ENCODE measurements around the gene VSIG10.

The VSIG10 gene

DNA sequence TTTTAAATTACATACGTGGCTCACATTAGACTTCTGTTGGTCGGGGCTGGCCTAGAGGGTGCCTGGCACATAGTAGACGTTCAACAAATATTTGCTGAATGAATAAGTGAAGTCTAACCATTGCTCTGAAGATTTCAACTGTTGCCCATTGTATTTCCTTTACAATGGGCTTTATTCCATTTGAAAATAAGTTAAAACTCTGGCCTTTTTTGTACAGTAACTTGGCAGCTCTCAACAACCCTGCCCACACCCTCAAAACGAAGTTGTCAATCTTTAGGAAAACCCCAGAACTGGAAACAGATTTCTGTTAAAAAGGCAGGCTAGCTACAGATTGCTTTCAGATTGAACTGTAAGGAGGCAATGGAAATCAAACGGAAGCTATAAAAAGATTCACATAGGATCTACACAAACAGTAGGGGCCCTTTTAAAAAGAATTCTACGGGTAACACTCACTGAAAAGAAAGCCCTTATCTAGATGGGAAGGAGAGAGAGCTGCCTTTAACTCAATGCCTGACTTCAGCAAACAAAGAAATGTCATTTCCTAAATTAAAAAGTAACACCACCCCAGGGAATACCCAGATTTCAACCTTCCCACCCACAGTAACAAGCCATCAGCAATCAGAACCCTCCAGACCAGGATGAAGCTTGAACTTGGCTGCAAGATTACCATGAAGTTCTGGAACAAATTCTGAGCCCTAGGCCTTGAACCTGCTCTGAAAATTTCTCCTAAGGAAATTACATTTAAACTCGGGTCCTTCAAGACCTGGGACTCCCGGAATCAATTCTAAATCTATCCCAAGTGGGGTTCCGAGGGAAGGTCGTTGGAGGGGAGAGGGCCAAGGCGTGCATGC lies 44.2 kb downstream of the VSIG10 start:
- no peak for DNase-seq
- peaks cover 52% of the 10 kb centered on the region for H3K4me1 Mint-ChIP-seq
- no peaks in the 10 kb centered on the region for H3K27me3 Mint-ChIP-seq
- no peaks in the 10 kb centered on the region for H3K9me3 Mint-ChIP-seq
- H3K36me3 Mint-ChIP-seq (ENCODE audit: low read depth), result peaks cover 7% of the 10 kb centered on the region
- H3K4me3 Mint-ChIP-seq, result peak overlapping the region; percentile 84
- H3K27ac Mint-ChIP-seq, result peak overlapping the region; percentile 92
- ATAC-seq, result no peak

DNA sequence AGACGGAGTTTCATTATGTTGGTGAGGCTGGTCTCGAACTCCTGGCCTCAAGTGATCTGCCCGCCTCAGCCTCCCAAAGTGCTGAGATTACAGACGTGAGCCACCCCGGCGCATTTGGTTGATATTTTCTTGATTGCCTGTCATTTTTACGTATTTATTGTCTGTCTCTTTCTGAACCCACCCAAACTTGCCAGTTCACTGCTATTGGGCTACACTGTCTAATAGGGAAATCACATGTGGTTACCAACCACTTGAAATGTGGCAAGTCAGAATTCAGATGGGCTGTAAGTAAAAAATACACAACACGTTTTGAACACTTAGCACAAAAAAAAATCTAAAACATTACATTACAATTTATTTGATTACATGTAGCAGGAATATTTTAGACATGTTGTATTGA lies 44.9 kb downstream of the VSIG10 start:
- Mint-ChIP-seq H3K9me3 (no peaks in the 10 kb centered on the region), H3K27me3 (no peaks in the 10 kb centered on the region), H3K4me1 (peaks cover 45% of the 10 kb centered on the region), H3K27ac (peak overlapping the region; percentile 92), H3K36me3 (ENCODE audit: low read depth) (peaks cover 7% of the 10 kb centered on the region), H3K4me3 (peak overlapping the region; percentile 84)
- no peak for DNase-seq
- ATAC-seq, result no peak

DNA sequence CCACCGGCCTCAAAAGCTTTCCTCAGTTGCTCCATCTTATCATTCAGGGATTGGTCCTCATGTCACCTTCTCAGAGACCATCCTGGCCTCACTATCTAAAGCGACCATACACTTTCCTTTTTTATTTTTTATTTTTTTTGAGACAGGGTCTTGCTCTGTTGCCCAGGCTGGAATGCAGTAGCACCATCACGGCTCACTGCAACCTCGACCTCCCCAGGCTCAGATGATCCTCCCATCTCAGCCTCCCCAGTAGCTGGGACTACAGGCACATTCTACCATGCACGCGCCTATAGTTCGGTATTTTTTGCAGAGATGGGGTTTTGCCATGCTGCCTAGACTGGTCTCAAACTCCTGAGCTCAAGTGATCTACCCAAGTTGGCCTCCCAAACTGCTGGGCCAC lies 45.6 kb downstream of the VSIG10 start:
- DNase-seq, result no peak
- peaks cover 7% of the 10 kb centered on the region for H3K36me3 Mint-ChIP-seq (ENCODE audit: low read depth)
- no peak overlapping the region for H3K27ac Mint-ChIP-seq
- ATAC-seq, result no peak
- H3K4me3 Mint-ChIP-seq, result no peak overlapping the region
- H3K27me3 Mint-ChIP-seq, result no peaks in the 10 kb centered on the region
- H3K9me3 Mint-ChIP-seq, result no peaks in the 10 kb centered on the region
- peaks cover 45% of the 10 kb centered on the region for H3K4me1 Mint-ChIP-seq

DNA sequence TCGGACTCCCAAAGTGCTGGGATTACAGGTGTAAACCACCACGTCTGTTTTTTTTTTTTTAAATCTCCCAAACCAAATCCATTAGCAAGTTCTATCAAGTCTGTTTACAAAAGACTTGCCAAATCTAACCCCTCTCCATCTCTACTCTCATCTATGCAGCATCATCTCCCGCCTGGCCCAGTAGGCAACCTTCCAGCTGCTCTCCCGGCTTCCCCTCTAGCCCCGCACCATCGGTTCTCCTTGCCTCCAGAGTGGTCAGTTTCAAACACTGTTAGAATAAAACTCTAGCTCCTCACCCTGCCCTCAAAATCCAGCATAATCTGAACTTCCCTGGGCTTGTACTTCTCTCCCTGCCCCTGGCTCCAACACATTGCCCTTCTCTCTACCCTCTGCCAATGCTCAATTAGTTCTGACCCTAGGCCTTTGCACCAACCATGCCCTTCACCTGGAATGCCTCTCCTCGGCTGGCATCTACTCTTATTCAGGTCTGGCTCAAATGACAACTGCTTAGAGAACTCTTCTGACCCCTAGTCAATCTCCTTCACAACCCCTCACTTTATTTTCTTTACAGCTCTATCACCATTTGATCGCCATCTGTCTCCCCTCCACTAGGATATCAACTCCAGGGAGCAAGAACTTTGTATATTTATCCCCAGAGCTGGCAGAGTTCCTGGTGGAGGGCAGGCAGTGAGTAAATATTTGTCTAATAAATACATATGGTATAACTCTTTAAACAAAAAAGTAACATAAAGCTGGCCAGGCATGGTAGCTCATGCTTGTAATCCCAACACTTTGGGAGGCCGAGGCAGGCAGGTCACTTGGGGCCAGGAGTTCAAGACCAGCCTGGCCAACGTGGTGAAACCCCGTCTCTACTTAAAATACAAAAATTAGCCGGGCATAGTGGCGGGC lies 47.7 kb downstream of the VSIG10 start:
- H3K9me3 Mint-ChIP-seq, result no peaks in the 10 kb centered on the region
- peak overlapping the region; percentile 56 for H3K27ac Mint-ChIP-seq
- no peak overlapping the region for H3K4me3 Mint-ChIP-seq
- no peak for DNase-seq
- H3K27me3 Mint-ChIP-seq, result no peaks in the 10 kb centered on the region
- H3K36me3 Mint-ChIP-seq (ENCODE audit: low read depth), result peaks cover 20% of the 10 kb centered on the region
- ATAC-seq, result no peak
- H3K4me1 Mint-ChIP-seq, result peaks cover 54% of the 10 kb centered on the region

DNA sequence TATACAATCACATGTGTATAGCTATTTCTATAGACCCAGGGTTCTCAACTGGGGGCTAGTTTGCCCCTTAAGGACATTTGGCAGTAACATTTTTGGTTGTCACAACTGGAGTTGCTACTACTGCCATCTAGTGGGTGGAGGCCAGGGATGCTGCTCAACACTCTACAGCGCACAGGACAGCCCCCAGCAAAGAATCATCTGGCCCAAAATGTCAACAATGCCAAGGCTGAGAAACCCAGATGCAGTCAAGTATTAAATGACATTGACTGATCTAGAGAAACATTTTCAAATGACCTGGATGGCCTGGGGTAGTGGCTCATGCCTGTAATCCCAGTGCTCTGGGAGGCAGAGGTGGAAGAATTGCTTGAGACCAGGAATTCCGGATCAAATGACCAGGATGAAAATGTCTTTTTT lies 48.7 kb downstream of the VSIG10 start:
- peaks cover 28% of the 10 kb centered on the region for H3K36me3 Mint-ChIP-seq (ENCODE audit: low read depth)
- no peaks in the 10 kb centered on the region for H3K9me3 Mint-ChIP-seq
- DNase-seq (peak; percentile 78), ATAC-seq (peak; percentile 74)
- peaks cover 57% of the 10 kb centered on the region for H3K4me1 Mint-ChIP-seq
- H3K4me3 Mint-ChIP-seq, result no peak overlapping the region
- no peaks in the 10 kb centered on the region for H3K27me3 Mint-ChIP-seq
- H3K27ac Mint-ChIP-seq, result no peak overlapping the region

DNA sequence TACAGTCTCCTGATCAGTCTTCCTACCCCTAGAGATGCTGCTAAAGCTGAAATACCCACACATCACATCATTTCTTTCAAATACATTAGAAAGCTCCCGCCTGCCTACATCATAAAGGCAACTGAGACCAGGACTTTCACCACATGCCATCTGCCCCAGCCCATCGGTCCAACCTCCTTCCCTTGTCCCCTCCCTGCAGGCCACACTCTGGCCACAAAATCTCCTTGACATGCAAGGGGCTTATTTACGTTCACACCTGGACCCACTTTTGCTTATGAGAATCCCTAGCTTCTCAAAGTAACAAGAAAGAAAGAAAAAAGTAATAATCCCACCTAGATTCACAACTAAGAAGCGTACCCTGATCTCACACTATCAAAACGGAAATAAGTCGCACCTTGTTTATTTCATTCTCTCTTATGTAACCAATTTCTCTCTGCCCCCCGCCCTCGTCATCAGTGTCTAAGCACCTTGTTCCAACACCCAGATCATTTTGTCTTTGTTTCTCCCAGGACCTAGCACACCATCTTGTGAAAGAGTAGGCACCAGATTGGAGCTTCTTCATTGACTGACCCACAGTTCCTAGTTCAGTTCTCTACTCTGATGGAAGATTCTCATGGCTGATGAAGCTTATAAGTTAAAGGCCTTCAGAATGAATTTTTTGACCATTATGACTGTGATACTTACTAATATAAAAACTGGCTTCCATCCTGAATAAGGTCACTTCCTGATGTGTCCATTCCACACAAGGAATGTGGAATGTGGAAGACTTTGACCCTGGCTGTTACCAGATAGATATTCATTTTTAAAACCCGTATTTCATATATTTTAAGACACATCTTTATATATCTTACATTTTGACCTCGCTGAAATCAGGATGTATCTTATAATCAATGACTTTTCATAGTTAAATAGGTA lies 50.5 kb downstream of the VSIG10 start:
- ATAC-seq, result no peak
- Mint-ChIP-seq H3K9me3 (no peaks in the 10 kb centered on the region), H3K36me3 (ENCODE audit: low read depth) (peaks cover 32% of the 10 kb centered on the region), H3K27me3 (no peaks in the 10 kb centered on the region), H3K4me3 (no peak overlapping the region), H3K4me1 (peaks cover 48% of the 10 kb centered on the region), H3K27ac (peak overlapping the region; percentile 88)
- no peak for DNase-seq

DNA sequence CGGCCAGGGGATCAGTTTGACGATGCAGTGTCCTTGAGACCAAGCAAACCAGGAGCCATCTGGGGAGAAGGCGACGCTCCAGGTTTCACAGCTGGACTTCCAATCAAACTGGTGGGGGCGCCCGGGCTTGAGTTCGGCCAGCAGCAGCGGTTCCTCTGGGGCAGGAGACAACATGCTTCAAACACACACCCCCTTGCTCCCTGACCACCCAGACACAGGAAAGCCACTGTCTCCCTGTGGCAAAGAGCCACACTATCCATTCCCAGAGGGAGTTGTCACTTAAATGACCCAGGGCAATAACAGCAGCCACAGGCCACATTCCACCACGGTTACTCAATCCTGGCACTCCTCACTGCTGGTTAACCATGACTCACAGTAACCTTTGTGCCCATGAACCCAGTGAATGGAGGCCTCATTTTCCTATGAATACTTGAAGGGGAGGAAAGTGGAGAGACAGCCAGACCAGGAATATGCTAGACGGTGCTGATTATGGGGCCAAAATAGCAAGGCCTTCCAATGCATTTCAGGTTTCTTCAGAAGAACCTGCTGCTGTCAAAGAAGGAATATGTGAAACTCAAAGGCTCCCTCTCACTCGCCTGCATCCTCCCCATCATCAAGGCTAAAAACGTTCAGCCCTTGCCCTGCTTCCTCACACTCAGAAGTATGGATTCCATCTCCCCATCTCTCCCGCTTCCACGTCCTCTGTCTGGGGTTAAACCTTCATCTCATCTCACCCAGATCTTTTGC lies 51.3 kb downstream of the VSIG10 start:
- H3K9me3 Mint-ChIP-seq, result no peaks in the 10 kb centered on the region
- DNase-seq (peak; percentile 41), ATAC-seq (peak; percentile 83)
- H3K36me3 Mint-ChIP-seq (ENCODE audit: low read depth), result peaks cover 32% of the 10 kb centered on the region
- peaks cover 48% of the 10 kb centered on the region for H3K4me1 Mint-ChIP-seq
- H3K4me3 Mint-ChIP-seq, result no peak overlapping the region
- no peaks in the 10 kb centered on the region for H3K27me3 Mint-ChIP-seq
- peak overlapping the region; percentile 88 for H3K27ac Mint-ChIP-seq

DNA sequence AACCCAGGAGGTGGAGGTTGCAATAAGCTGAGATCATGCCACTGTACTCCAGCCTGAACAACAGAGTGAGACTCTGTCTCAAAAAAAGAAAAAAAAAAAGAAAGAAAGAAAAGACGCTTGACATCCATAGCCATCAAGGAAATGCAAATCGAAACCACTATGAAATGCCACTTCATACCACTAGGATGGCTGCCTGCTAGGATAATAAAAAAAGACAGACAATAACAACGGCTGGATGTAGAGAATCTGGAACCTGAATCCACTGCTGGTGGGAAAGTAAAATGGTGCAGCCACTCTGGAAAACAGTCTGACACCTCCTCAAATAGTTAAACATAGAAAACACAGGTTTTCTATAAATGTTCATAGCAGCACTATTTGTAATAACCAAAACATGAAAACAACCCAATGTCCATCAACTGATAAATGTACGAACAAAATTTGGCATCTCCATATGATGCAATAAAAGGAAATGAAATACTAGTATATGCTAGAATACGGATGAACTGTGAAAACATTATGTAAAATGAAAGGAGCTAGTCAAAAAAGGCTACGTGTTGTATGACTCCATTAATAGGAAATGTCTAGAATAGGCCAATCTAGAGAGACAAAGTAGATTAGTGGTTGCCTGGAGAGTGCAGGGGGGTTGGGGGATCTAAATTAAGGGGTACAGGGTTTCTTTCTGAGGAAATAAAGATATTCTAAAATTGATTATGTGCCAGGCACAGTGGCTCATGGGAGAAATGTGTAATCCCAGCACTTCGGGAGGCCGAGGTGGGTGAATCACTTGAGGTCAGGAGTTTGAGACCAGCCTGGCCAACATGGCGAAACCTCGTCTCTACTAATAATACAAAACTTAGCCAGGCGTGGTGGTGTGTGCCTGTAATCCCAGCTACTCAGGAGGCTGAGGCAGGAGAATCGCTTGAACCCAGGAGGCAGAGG lies 52.6 kb downstream of the VSIG10 start:
- DNase-seq, result no peak
- Mint-ChIP-seq H3K4me3 (no peak overlapping the region), H3K9me3 (no peaks in the 10 kb centered on the region), H3K27me3 (no peaks in the 10 kb centered on the region), H3K27ac (peak overlapping the region; percentile 88), H3K36me3 (ENCODE audit: low read depth) (peaks cover 35% of the 10 kb centered on the region), H3K4me1 (peaks cover 54% of the 10 kb centered on the region)
- no peak for ATAC-seq

DNA sequence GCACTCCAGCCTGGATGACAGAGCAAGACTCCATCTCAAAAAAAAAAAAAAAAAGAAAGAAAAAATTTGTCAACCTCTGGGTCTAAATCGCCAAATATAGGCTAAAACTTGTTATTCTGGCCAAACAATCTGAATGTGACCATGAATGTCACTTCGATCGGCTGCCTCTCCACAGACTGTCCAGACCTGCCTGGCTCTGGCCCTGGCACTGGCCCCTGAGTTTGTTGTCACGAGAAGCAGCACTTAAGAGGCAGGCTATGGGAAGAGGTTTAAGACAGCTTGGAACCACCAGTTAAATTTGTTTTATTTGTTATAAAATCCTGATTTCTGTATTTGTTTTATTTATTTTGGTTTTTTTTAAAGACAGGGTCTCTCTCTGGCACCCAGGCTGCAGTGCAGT lies 57.4 kb downstream of the VSIG10 start:
- H3K27me3 Mint-ChIP-seq, result no peaks in the 10 kb centered on the region
- H3K9me3 Mint-ChIP-seq, result no peaks in the 10 kb centered on the region
- ATAC-seq (no peak), DNase-seq (no peak)
- peak overlapping the region; percentile 99 for H3K27ac Mint-ChIP-seq
- H3K4me1 Mint-ChIP-seq, result peaks cover 62% of the 10 kb centered on the region
- no peak overlapping the region for H3K4me3 Mint-ChIP-seq
- H3K36me3 Mint-ChIP-seq (ENCODE audit: low read depth), result peaks cover 64% of the 10 kb centered on the region

DNA sequence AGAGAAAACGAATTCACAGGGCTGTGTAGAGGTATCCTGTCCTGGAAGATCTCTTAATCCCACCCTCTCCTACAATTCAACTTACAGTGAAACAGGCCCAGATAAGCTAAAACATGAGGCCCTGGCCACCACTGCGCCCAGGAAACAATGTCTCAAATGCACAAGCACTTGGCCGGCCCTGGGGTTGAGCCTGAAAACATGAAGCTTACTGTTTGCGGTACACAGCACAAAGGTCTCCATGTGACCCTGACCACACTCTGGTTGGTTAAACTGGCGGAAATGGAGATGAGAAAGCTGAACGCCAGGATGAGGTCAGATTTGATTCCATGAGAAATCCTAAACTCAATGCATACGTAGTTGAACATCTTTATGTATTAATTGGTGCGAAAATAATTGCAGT lies 59.2 kb downstream of the VSIG10 start:
- peaks cover 60% of the 10 kb centered on the region for H3K36me3 Mint-ChIP-seq (ENCODE audit: low read depth)
- DNase-seq (no peak), ATAC-seq (no peak)
- peaks cover 58% of the 10 kb centered on the region for H3K4me1 Mint-ChIP-seq
- H3K27me3 Mint-ChIP-seq, result no peaks in the 10 kb centered on the region
- peak overlapping the region; percentile 52 for H3K4me3 Mint-ChIP-seq
- H3K9me3 Mint-ChIP-seq, result no peaks in the 10 kb centered on the region
- H3K27ac Mint-ChIP-seq, result peak overlapping the region; percentile 99

DNA sequence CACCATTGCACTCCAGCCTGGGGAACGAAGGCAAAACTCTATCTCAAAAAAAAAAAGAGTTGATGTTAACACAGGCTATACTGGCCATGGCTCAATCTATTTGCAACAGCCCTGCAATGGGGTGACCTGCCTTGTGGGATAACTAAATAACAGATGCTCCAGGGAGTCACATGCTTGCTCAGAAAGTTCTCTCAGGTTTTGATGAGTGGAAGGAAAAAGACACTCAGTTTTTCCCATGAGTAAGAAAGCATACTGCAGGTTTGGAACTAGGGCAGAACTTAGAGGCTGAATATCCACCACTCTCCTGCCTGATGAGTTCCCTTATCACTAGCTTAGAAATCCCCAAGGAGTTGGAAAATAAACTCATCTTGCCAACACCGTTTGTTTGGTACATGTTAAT lies 59.7 kb downstream of the VSIG10 start:
- DNase-seq (no peak), ATAC-seq (peak; percentile 73)
- Mint-ChIP-seq H3K4me1 (peaks cover 55% of the 10 kb centered on the region), H3K9me3 (no peaks in the 10 kb centered on the region), H3K4me3 (peak overlapping the region; percentile 52), H3K27me3 (no peaks in the 10 kb centered on the region), H3K36me3 (ENCODE audit: low read depth) (peaks cover 59% of the 10 kb centered on the region), H3K27ac (peak overlapping the region; percentile 99)

DNA sequence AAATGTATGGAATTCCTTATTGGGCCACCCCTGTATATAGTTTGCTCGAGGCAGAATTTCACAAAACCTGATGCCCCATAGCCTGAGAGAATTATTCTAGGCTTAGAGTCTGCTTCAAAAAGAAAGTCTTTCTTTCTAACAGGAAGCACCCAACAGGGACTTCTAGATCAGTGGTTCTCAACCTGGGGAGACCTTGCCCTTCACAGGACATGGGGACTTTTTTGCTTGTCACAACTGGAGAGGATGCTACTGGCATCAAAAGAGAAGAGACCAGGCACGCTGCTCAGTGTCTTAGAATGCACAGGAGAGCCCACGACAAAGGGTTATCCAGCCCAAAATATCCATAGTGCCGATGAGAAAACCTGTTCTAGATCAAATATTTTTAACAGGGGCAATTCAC lies 61.7 kb downstream of the VSIG10 start:
- Mint-ChIP-seq H3K36me3 (ENCODE audit: low read depth) (peaks cover 65% of the 10 kb centered on the region), H3K27ac (peak overlapping the region; percentile 77), H3K27me3 (no peaks in the 10 kb centered on the region), H3K4me1 (peaks cover 64% of the 10 kb centered on the region), H3K9me3 (no peaks in the 10 kb centered on the region), H3K4me3 (no peak overlapping the region)
- DNase-seq (no peak), ATAC-seq (no peak)

DNA sequence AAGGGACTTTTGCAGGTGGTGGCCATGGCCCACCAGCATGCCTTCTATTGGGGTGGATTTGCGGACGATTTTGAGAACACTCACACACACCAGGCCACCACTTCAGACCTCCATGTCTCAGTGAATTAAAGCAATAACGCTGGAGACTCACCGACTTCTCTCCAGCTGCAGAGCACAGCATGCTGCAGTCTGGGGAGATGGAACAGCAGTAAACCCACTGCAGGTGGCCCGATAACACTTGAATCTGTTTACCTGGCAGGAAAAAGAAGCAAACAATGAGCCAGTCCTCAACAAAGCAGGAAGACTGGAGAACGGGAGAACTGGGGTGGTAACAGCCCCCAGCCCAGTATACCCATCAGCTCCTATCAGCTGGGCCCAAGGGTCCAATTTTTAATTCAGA lies 65.7 kb downstream of the VSIG10 start:
- Mint-ChIP-seq H3K4me1 (peaks cover 63% of the 10 kb centered on the region), H3K27ac (peak overlapping the region; percentile 80), H3K27me3 (no peaks in the 10 kb centered on the region), H3K9me3 (no peaks in the 10 kb centered on the region), H3K36me3 (ENCODE audit: low read depth) (peaks cover 77% of the 10 kb centered on the region), H3K4me3 (no peak overlapping the region)
- ATAC-seq (no peak), DNase-seq (no peak)
